Ovary (tissue), 3 donors: ENCODE data around the gene PLXDC2.

Source experiments
- CTCF ChIP-seq, 3 donors: fragments of 450-650 bp in 2 of 3; fragments of 200-600 bp in 1 of 3; IDR thresholded peaks; one replicate each; pipeline versions ENCODE4 v1.5.1 to v1.8.0; 2016 to 2022; ENCODE audit warnings: antibody characterized with exemption in 3 of 3, mild to moderate bottlenecking in 1 of 3
- EP300 ChIP-seq: sonication (generic); formaldehyde crosslinking; IDR thresholded peaks from one replicate; pipeline ENCODE4 v1.6.1; 2017; ENCODE audit warnings: antibody characterized with exemption
- POLR2A ChIP-seq: fragments of 450-650 bp; IDR thresholded peaks from one replicate; pipeline ENCODE4 v1.6.1; 2017; ENCODE audit warnings: antibody characterized with exemption, mild to moderate bottlenecking, moderate library complexity
- donor health status: DM: no; HTN: no; CAD: no.

GRCh38 chr10:20265146-20265545 lies 448.9 kb downstream of the PLXDC2 start:
- TF ChIP-seq POLR2A = no peak
- TF ChIP-seq CTCF (IDR thresholded peaks at IDR 0.05) = no peak
- TF ChIP-seq EP300 = no peak
